SW 1271 (cell line): ENCODE data around the gene IGFBP6.

Source experiments
- DNase-seq, 2 experiments: peaks; one replicate each; lab custom pipeline; 2025; lab: John Stamatoyannopoulos, UW

IGFBP6 gene

DNA sequence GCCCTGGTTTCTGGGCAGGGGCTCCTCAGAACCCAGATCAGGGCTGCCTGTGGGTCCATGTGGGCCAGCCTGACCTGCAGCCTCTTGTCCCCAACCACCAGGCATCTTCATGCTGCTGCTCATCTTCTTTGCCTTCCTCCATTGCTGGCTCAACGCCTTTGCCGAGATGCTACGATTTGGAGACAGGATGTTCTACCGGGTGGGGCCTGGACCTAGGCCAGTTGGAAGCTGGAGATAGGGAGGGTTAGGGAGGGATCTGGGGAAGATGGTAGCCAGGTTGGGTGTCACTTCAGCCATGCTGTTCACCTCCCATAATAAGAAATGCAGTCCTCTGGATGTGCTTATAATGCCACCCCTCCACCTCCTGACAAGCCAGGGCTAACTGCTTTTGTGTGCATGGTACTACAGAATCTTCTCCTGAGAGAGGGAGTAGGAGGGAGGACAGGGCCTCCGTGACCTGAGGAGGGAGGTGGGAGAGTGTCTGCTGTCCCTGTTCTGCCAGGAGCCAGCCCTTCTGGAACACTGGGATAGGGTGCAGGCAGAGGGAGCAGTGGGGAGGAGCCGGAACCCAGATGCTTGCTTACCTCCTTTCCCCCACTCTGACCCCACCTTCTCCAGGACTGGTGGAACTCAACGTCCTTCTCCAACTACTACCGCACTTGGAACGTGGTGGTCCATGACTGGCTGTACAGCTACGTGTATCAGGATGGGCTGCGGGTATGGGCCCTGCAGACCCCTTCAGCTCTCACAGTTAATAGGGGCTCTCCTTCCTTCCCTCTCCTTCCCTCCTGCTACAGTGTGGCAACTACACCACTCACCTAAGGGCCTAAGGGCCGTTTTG is 23.4 kb downstream of the IGFBP6 start:
- no peak for DNase-seq

- no peak for DNase-seq
These were observed 25.5 kb downstream of the IGFBP6 start for GRCh38 chr12:53122961-53123468.

DNA sequence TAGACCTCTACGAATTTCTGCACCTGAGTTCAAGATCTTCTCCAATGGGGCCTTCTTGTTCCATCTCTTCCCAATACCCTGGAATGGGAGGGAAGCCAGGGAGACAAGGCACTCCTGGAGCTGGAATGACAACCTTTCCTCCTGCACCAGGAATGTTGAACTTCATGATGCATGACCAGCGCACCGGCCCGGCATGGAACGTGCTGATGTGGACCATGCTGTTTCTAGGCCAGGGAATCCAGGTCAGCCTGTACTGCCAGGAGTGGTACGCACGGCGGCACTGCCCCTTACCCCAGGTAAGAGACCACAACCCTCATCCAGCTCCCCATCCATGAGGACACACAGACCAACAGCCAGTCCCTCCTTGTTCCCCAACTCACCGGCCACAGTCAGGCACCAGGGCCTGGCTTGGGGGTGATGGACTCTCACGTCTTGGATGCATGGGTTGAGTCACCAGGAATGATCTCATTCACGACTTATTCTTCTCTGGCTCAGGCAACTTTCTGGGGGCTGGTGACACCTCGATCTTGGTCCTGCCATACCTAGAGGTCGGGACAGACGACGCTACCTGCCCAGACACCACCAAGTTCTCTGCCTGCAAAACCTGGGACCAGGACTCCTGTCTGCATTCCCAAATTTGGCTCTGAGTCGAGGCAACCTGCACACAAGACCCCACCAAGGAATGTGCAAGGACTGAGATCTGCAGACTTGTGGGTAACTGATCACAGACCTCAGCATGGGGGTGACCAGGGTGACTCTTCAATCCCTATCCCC is 26.3 kb downstream of the IGFBP6 start:
- DNase-seq = no peak

- DNase-seq = no peak
These were observed 26.9 kb downstream of the IGFBP6 start for GRCh38 chr12:53124352-53124723.

GRCh38 chr12:53127169-53127568 is 29.7 kb downstream of the IGFBP6 start:
- no peak for DNase-seq

DNA sequence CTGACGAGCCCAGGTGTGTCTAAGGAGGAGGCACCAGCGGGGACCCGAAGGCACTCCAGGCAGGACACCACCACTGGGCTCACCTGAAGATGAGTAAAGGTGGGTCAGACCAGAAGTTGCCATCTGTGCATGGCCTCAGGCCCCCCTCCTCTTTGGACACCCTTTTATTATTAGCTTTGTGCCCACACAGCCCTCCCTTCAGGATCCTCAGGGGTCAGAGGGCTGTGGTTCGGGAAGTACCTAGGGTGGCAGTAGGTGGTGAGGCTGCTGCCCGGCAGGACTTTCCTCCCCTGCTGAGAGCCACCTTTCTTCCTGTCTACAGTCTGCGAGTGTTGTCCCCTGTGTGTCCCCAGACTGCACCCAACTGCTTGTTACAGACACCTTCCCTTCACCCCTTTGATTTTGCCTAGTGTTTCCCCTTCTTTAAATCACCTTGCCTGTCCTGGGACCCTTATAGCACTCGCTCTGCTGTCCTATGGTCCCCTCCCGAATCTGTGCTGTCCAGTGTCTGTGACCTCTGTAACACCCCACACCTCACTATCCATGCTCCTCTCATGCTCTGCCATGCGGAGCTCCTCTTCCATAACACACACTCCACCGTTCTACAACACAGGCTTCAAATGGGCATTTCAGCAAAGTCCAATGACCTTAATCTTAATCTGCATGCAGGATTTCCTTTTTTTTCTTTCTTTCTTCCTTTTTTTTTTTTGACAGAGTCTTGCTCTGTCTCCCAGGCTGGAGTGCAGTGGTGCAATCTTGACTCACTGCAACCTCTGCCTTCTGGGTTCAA is 31.5 kb downstream of the IGFBP6 start:
- DNase-seq = no peak

DNA sequence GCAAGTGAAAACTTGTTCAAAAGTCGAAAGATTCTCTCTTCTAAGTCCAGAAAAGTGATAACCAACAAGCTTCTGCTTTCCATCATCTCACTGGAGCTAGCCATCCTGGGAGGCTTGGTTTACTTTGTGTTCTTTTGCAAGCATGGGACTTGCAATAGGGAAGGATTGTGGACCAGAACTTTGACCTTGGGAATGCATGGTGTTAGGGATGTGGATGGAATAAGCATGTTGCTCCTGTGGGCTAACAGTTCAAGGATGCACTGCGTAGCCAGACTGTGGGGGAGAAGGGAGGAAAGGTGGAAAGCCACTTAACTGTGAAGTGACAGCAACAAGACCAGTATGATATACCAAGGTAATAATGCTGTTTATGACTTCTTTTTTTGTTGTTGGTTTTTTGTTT is 34.4 kb downstream of the IGFBP6 start:
- no peak for DNase-seq

DNA sequence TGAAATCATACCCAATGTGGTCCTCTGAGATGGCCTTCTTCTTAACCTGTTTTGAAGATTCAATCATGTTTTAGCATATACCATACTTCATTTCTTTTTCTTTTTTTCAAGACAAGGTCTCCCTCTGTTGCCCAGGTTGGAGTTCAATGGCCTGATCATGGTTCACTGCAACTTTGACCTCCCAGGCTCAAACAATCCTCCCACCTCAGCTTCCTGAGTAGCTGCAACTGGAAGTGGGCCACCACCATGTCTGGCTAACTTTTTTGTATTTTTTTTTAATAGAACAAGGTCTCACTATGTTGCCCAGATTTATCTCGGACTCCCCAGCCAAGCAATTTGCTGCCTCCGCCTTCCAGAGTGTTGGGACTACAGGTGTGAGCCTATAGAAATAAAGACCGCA is 36.3 kb downstream of the IGFBP6 start:
- DNase-seq = no peak

- DNase-seq = no peak
These were observed 45.9 kb downstream of the IGFBP6 start for GRCh38 chr12:53143355-53143754.

- DNase-seq = no peak
These were observed 48.2 kb downstream of the IGFBP6 start for GRCh38 chr12:53145383-53146260.

- no peak for DNase-seq
These were observed 49.7 kb downstream of the IGFBP6 start for GRCh38 chr12:53147181-53147580.

DNA sequence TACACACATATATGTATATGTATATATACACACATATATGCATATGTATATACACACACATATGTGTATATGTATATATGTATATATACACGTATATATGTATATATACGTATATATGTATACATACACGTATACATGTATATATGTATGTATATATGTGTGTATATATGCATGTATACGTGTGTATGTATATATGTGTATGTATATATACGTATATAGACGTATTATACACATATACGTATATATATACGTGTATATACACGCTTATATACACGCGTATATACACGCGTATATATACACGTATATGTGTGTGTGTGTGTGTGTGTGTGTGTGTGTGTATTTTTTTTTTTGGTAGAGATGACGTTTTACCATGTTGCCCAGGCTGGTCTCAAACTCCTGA is 50.2 kb downstream of the IGFBP6 start:
- DNase-seq = no peak

- no peak for DNase-seq
These were observed 53.6 kb downstream of the IGFBP6 start for GRCh38 chr12:53151039-53151438.
